ENCODE data around the gene PTGER2.

The PTGER2 gene

DNA sequence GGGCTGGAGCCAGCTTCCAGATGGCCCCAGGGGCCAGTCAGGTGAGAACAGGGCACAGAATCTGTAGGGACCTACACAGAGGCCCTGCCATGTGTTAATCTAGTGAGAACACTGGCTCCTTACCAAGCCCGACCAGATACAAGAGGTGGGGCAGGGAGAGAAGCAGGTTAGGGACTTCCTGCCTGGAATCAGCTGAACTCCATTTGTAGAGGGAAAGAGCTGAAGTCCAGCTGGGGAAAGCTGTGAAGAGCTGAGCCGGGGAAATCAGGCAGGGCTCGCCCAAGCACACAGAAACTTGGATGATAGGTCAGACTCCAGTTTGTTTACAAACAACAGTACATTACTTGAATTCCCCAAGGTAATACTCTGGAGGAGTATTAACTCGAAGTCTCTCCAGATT lies 46.7 kb downstream of the PTGER2 start:
- Histone ChIP-seq H3K27ac (ENCODE audit: low read length) (peak overlapping the region; percentile 39), H3K27me3 (ENCODE audit: low read depth, low read length) (no peaks in the 10 kb centered on the region), H3K4me3 (ENCODE audit: low read depth in 1 of 2, low read length in 2 of 2) (no peak overlapping the region), H3K36me3 (ENCODE audit: control insufficient read depth in 1 of 2, insufficient read depth in 2 of 2, low read length in 2 of 2) (no peaks in the 10 kb centered on the region), H3K4me1 (ENCODE audit: control insufficient read depth in 1 of 2, insufficient read depth in 2 of 2, low read length in 2 of 2) (peaks cover 7 to 17% of the 10 kb centered on the region in 2 donors), H3K9me3 (ENCODE audit: control insufficient read depth in 1 of 2, low read length in 2 of 2) (no peaks in the 10 kb centered on the region)

GRCh38 chr14:52363041-52363704 lies 49.1 kb downstream of the PTGER2 start:
- H3K27ac ChIP-seq (ENCODE audit: low read length): no peak overlapping the region
- H3K9me3 ChIP-seq (ENCODE audit: control insufficient read depth in 1 of 2, low read length in 2 of 2): no peaks in the 10 kb centered on the region
- H3K4me1 ChIP-seq (ENCODE audit: control insufficient read depth in 1 of 2, insufficient read depth in 2 of 2, low read length in 2 of 2): peaks cover 7 to 17% of the 10 kb centered on the region in 2 donors
- H3K27me3 ChIP-seq (ENCODE audit: low read depth, low read length): no peaks in the 10 kb centered on the region
- no peak overlapping the region for H3K4me3 ChIP-seq (ENCODE audit: low read depth in 1 of 2, low read length in 2 of 2)
- H3K36me3 ChIP-seq (ENCODE audit: control insufficient read depth in 1 of 2, insufficient read depth in 2 of 2, low read length in 2 of 2): no peaks in the 10 kb centered on the region

- H3K9me3 ChIP-seq (ENCODE audit: control insufficient read depth in 1 of 2, low read length in 2 of 2): no peaks in the 10 kb centered on the region
- no peak overlapping the region for H3K27ac ChIP-seq (ENCODE audit: low read length)
Observed at GRCh38 chr14:52363961-52364360, 49.8 kb downstream of the PTGER2 start.

DNA sequence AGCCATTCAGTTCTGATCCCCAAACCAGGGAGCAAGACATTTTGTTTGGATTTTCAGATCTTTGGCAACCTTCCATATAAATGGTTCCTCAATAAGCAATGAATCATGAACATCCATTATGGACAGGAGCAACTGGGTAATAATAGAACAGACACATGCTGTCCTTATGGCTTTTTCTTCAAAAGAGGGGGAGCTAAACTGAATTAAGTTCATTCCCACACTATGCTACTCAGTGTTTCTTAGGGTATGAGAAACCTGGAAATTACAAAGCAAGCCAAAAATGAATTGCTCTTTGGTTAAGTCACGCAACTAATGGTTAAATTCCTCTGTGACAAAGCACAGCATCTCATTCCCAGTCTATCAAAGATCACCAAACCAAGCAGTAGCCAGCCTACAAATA lies 51.0 kb downstream of the PTGER2 start:
- Histone ChIP-seq H3K36me3 (ENCODE audit: control insufficient read depth in 1 of 2, insufficient read depth in 2 of 2, low read length in 2 of 2) (no peaks in the 10 kb centered on the region), H3K4me1 (ENCODE audit: control insufficient read depth in 1 of 2, insufficient read depth in 2 of 2, low read length in 2 of 2) (peaks cover 7 to 25% of the 10 kb centered on the region in 2 donors)

More at GRCh38 chr14:52363961-52364360, 49.8 kb downstream of the PTGER2 start:
- Histone ChIP-seq H3K36me3 (ENCODE audit: control insufficient read depth in 1 of 2, insufficient read depth in 2 of 2, low read length in 2 of 2) (no peaks in the 10 kb centered on the region), H3K4me3 (ENCODE audit: low read depth in 1 of 2, low read length in 2 of 2) (no peak overlapping the region), H3K4me1 (ENCODE audit: control insufficient read depth in 1 of 2, insufficient read depth in 2 of 2, low read length in 2 of 2) (peaks cover 7 to 18% of the 10 kb centered on the region in 2 donors), H3K27me3 (ENCODE audit: low read depth, low read length) (no peaks in the 10 kb centered on the region)

GRCh38 chr14:52366796-52367315 lies 52.7 kb downstream of the PTGER2 start:
- Histone ChIP-seq H3K27ac (ENCODE audit: low read length) (no peak overlapping the region), H3K9me3 (ENCODE audit: control insufficient read depth in 1 of 2, low read length in 2 of 2) (no peaks in the 10 kb centered on the region), H3K4me1 (ENCODE audit: control insufficient read depth in 1 of 2, insufficient read depth in 2 of 2, low read length in 2 of 2) (peaks cover 0 to 20% of the 10 kb centered on the region in 2 donors), H3K4me3 (ENCODE audit: low read depth in 1 of 2, low read length in 2 of 2) (no peak overlapping the region), H3K27me3 (ENCODE audit: low read depth, low read length) (no peaks in the 10 kb centered on the region), H3K36me3 (ENCODE audit: control insufficient read depth in 1 of 2, insufficient read depth in 2 of 2, low read length in 2 of 2) (no peaks in the 10 kb centered on the region)

More for the DNA sequence above, 51.0 kb downstream of the PTGER2 start:
- Histone ChIP-seq H3K27me3 (ENCODE audit: low read depth, low read length) (no peaks in the 10 kb centered on the region), H3K27ac (ENCODE audit: low read length) (no peak overlapping the region), H3K9me3 (ENCODE audit: control insufficient read depth in 1 of 2, low read length in 2 of 2) (no peaks in the 10 kb centered on the region), H3K4me3 (ENCODE audit: low read depth in 1 of 2, low read length in 2 of 2) (no peak overlapping the region)

DNA sequence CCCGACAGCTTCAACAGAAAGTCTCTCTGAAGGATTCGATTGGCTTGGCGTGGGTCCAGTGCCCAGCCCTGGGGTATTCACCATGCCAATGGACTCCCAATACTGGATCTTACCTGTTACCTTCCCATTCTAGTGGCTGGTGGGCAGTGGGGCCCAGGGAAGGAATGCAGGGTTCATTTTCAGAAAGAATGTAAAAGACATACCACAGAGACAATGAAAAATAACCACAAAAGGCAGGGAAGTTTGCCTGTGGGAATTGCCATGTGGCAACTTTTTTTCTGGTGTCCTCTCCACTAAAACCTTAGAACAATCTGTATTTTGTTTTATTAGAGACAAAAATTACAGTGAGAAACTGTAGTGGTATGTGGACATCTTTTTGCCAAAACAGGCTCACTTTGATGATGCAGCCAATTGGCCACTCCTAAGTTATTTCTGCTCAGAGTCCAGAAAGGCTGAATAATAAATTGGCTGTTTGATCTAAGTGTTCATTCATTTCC lies 55.2 kb downstream of the PTGER2 start:
- H3K27ac ChIP-seq (ENCODE audit: low read length): no peak overlapping the region
- no peaks in the 10 kb centered on the region for H3K36me3 ChIP-seq (ENCODE audit: control insufficient read depth in 1 of 2, insufficient read depth in 2 of 2, low read length in 2 of 2)
- H3K4me1 ChIP-seq (ENCODE audit: control insufficient read depth in 1 of 2, insufficient read depth in 2 of 2, low read length in 2 of 2): peaks cover 0 to 15% of the 10 kb centered on the region in 2 donors
- peaks cover 0 to 9% of the 10 kb centered on the region in 2 donors for H3K9me3 ChIP-seq (ENCODE audit: control insufficient read depth in 1 of 2, low read length in 2 of 2)
- no peak overlapping the region for H3K4me3 ChIP-seq (ENCODE audit: low read depth in 1 of 2, low read length in 2 of 2)
- H3K27me3 ChIP-seq (ENCODE audit: low read depth, low read length): no peaks in the 10 kb centered on the region

DNA sequence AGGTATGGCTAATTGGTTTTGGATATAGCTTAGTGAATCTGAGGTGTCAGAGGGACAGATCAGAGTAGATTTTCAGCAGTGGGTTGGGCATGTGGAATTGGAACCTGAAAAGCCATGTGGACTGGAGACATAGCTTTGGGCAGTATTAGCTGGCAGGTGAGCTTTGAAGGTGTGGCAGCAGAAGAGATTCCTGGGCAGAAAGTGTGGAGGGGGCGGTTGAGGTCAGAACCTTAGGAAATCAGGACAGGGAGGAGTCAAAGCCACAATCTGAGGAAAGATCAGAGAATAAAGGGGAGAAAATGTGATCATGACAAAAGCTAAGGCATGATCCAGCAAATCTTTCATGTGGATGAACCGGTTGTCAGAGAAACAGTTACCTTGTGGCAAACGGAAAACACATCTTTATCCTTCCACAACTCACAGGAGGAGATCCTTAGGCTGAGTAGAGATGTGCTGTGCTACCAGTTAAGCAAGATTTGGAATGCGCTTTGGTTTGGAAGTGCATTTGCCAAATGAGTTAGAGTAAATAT lies 56.4 kb downstream of the PTGER2 start:
- no peaks in the 10 kb centered on the region for H3K27me3 ChIP-seq (ENCODE audit: low read depth, low read length)
- H3K4me1 ChIP-seq (ENCODE audit: control insufficient read depth in 1 of 2, insufficient read depth in 2 of 2, low read length in 2 of 2): peaks cover 0 to 7% of the 10 kb centered on the region in 2 donors
- no peaks in the 10 kb centered on the region for H3K36me3 ChIP-seq (ENCODE audit: control insufficient read depth in 1 of 2, insufficient read depth in 2 of 2, low read length in 2 of 2)
- no peak overlapping the region for H3K4me3 ChIP-seq (ENCODE audit: low read depth in 1 of 2, low read length in 2 of 2)
- H3K27ac ChIP-seq (ENCODE audit: low read length): no peak overlapping the region
- H3K9me3 ChIP-seq (ENCODE audit: control insufficient read depth in 1 of 2, low read length in 2 of 2): peaks cover 0 to 9% of the 10 kb centered on the region in 2 donors

DNA sequence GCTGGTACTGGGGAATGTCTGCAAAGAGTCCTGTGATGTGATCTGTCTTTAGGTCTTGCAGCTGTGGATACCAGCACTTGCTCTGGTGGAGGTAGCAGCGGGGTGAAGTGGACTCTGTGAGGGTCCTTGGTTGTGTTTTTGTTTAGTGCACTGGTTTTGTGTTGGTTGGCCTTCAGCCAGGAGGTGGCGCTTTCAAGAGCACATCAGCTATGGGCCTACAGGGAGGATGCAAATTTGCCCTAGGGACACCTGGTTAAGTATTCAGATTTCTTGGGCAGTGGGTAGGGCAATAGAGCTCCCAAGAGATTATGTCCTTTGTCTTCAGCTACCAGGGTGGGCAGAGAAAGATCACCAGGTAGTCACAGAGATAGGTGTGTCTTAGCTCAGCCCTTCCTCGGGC lies 63.8 kb downstream of the PTGER2 start:
- Histone ChIP-seq H3K4me3 (ENCODE audit: low read depth in 1 of 2, low read length in 2 of 2) (no peak overlapping the region), H3K36me3 (ENCODE audit: control insufficient read depth in 1 of 2, insufficient read depth in 2 of 2, low read length in 2 of 2) (no peaks in the 10 kb centered on the region), H3K27me3 (ENCODE audit: low read depth, low read length) (no peaks in the 10 kb centered on the region), H3K27ac (ENCODE audit: low read length) (no peak overlapping the region), H3K4me1 (ENCODE audit: control insufficient read depth in 1 of 2, insufficient read depth in 2 of 2, low read length in 2 of 2) (no peaks in the 10 kb centered on the region), H3K9me3 (ENCODE audit: control insufficient read depth in 1 of 2, low read length in 2 of 2) (peaks cover 0 to 7% of the 10 kb centered on the region in 2 donors)
